ENCODE data around the gene MIS18BP1.

MIS18BP1 gene

DNA sequence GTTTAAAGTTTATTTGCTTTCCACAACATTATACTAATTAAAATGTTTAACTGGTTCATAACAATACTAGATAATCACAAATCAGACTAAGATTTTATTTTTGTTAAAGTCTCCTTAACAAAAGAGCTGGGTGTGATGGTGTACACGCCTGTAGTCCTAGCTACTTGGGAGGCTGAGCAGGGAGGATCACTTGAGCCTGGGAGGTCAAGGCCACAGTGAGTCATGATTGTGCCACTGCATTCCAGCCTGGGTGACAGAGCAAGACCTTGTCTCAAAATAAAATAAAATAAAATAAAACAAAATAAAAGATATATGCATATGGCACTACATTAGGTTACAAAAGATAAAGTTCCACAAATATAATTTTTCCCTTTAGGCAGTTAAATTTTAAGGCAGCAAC is 5.6 kb downstream of the MIS18BP1 start:
- in situ Hi-C loops (cut with MboI; ENCODE audit: low pct_unique_long_range_greater_than_20kb, low sequenced_read_pairs, unreplicated experiment) = no loop called here
- no peak for DNase-seq (ENCODE audit: low spot score)
- TF ChIP-seq, protein P1, sequence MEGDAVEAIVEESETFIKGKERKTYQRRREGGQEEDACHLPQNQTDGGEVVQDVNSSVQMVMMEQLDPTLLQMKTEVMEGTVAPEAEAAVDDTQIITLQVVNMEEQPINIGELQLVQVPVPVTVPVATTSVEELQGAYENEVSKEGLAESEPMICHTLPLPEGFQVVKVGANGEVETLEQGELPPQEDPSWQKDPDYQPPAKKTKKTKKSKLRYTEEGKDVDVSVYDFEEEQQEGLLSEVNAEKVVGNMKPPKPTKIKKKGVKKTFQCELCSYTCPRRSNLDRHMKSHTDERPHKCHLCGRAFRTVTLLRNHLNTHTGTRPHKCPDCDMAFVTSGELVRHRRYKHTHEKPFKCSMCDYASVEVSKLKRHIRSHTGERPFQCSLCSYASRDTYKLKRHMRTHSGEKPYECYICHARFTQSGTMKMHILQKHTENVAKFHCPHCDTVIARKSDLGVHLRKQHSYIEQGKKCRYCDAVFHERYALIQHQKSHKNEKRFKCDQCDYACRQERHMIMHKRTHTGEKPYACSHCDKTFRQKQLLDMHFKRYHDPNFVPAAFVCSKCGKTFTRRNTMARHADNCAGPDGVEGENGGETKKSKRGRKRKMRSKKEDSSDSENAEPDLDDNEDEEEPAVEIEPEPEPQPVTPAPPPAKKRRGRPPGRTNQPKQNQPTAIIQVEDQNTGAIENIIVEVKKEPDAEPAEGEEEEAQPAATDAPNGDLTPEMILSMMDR (IDR thresholded peaks at IDR 0.05; ENCODE audit: extremely low read depth, insufficient read depth, missing control alignments) = no peak

DNA sequence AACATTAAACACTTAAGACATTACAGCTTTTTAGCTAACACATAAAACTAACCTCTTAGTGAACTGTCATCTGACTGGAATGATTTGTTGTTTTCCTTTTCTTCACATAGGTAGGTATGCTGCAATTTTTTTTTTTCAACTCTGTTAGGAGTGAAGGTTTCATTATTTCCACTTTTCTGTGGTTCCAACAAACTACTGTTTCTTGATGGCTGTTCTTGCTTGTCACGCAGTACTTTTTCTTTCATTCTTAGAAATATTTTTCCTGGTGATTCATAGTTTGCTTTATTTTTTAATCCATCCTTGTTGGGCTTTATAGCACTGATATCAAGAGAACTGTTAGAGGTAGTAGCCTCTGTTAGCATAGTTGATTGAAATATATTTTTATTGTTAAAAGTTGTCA is 6.3 kb downstream of the MIS18BP1 start:
- in situ Hi-C loops (cut with MboI; ENCODE audit: low pct_unique_long_range_greater_than_20kb, low sequenced_read_pairs, unreplicated experiment) = no loop called here
- no peak for DNase-seq (ENCODE audit: low spot score)
- TF ChIP-seq, protein P1 (IDR thresholded peaks at IDR 0.05; ENCODE audit: extremely low read depth, insufficient read depth, missing control alignments) = no peak

DNA sequence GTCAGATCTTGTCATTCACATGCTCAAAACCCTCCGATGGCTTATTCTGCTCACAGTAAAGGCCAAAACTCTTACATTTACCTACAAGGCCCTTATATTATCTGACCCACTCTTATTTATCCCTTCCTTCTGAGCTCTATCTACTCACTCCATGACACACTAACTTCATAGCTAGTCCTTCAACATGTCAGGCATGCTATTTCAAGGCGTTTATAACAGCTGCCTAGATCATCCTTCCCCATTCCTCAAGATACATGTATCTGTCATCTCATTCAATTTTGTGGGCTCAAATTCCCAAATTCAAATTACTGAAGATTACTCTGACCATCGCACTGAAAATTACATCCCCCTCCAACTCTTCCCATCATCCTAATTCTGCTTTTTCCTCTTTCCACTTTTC is 6.9 kb downstream of the MIS18BP1 start:
- no peak for DNase-seq (ENCODE audit: low spot score)
- TF ChIP-seq, protein P1 (IDR thresholded peaks at IDR 0.05; ENCODE audit: extremely low read depth, insufficient read depth, missing control alignments) = no peak
- in situ Hi-C loops (cut with MboI; ENCODE audit: low pct_unique_long_range_greater_than_20kb, low sequenced_read_pairs, unreplicated experiment) = no loop called here

DNA sequence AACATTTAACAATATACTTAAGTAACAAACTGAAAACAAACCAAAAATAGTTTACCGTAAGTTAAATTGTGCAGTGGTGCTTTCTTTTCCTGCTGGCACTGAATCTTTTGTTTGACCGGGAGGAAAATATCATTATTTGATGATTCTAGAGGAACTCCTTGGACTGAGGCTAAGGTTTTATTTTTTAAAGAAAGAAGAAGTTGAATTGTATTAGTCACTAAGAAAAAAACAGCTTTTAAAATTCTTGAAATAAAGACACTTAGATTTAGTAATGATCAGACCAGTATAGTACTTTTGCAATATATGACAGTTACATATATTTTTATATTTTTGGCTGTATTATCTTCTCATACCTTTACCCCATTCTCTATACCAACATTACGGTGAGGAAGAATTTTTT is 10.3 kb downstream of the MIS18BP1 start:
- TF ChIP-seq, protein P1 (IDR thresholded peaks at IDR 0.05; ENCODE audit: extremely low read depth, insufficient read depth, missing control alignments) = no peak
- in situ Hi-C loops (cut with MboI; ENCODE audit: low pct_unique_long_range_greater_than_20kb, low sequenced_read_pairs, unreplicated experiment) = no loop called here
- no peak for DNase-seq (ENCODE audit: low spot score)

DNA sequence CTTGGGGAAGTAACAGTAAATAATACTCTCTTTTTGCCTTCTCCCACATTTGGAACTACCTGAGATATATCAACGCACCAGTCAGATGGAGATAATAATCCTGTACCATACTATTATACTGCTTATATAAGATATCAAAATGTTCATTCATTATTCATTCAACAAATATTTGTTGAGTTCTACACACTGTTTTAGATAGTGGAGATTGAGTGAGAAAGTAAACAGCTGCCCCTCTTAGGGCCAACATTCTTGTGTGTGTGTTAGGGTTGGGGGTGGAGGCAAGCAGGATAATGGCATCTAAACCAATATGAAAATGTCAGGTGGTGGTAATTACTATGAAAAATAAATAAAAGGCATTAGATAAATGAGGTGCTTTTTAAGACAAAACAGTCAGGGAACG is 14.0 kb downstream of the MIS18BP1 start:
- in situ Hi-C loops (cut with MboI; ENCODE audit: low pct_unique_long_range_greater_than_20kb, low sequenced_read_pairs, unreplicated experiment) = no loop called here
- TF ChIP-seq, protein P1 (IDR thresholded peaks at IDR 0.05; ENCODE audit: extremely low read depth, insufficient read depth, missing control alignments) = no peak
- DNase-seq (ENCODE audit: low spot score) = no peak

DNA sequence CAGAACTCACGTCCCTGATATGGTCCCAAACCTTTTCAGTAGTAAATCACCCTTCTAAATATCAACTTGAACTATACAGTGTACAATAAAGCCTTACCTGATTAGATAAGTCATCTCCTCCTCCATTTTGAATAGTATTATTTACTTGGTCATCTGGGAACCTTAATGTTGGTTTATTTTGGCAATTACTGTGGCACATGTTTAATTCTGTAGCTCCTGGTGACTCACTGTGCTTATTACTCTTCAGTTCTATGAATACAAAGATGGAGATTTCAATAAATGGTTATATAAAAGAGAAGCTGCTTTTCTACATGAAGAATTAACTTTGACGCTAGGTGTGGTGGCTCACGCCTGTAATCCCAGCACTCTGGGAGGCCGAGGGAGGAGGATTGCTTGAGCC is 25.4 kb downstream of the MIS18BP1 start:
- TF ChIP-seq, protein P1 (IDR thresholded peaks at IDR 0.05; ENCODE audit: extremely low read depth, insufficient read depth, missing control alignments) = no peak
- in situ Hi-C loops (cut with MboI; ENCODE audit: low pct_unique_long_range_greater_than_20kb, low sequenced_read_pairs, unreplicated experiment) = no loop called here
- no peak for DNase-seq (ENCODE audit: low spot score)

Measured in GM13977 (cell line).